T-helper 9 cell (primary cell): Measurements from ENCODE around the gene GLIS1.

Experiments used
- DNase-seq: peaks from one replicate; pipeline ENCODE4 v3.0.0-alpha.2; 2020

The GLIS1 gene

GRCh38 chr1:53502641-53503432 lies 236.1 kb downstream of the GLIS1 start:
- no peak for DNase-seq

- DNase-seq, result no peak
Measured at GRCh38 chr1:53501065-53502005, 237.6 kb downstream of the GLIS1 start.

DNA sequence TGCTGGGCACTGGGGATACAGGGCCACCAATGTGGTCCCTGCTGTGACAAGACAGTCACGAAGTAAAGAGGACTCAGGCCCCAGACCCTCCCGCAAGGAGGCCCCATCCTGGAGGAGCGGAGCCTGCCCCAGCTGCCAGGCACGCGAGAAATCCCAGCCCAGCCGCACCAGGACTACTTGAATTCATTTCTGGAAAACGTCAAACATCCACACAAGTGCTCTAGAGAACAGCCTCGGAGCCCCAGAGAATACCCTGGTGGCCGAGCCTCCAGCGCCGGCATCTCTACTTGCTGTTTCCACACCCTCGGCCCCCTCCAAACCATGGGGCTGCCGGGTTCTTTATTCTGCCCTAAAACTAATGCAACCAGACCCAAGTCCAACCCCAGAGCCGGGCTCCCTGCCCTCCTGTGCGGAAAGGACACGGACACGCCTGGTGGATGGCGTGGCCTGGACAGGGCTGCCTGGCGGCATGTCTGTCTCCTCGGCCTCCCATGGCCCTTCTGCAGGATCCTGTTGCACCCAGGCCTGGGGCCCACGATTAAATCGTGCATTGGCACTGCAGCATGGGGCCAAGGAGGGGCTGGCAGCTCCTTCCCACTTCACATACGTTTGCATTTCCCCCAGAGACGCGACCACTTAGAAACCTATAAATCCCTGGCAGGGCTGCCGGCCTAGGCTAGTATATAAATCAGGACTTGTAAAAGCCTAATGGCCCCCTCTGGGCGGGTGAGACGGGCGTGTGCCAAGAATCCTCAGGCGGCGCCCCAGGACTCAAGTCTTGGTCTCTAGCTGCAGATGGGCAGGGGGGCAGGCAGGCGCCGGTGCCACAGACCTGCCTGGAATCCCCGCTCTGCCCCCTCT lies 238.5 kb downstream of the GLIS1 start:
- no peak for DNase-seq

DNA sequence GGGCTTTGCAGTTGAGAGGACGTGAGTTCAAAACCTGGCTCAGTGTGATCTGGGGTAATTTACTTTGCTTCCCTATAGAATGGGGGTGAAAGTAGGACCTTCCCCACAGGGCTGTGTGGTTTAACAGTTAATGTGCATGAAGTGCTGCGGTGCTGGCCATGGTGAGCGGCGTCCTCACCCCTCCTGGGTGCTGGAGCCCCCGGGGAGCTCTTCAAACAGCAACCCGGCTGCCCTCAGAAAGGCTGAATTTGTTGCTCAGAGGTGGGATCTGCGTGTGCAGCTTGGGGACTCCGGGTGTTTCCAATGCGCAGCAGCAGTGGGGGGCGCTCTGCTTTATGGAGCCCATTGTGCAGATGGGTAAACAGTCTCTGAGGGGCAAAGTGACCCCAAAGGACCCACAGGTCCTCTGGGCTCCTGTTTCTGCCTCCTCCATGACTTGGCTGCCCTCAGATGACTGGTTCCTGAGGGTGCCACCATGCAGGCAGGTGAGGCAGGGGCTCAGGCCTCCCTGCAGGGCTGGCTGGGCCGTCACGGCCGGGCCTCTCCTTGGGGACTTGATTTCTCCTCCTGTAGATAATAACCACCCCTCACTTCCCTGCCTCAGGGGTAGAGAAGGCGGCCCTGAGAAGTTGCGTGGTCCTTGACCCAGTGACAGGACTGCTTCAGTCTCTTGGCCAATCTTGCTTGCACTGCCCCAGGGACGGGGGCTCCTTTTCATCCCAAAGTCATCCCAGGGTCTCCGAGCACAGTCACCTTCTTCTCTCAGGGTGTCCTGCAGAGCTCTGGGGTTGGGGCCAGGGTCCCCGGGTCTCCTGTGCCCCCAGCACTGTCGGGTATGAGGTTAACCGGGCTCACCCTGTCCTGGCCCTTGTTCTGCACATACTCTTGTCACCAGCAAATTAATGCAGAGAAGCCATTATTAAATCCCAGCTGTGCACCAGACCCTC lies 239.4 kb downstream of the GLIS1 start:
- DNase-seq, result no peak

GRCh38 chr1:53498555-53499131 lies 240.3 kb downstream of the GLIS1 start:
- DNase-seq, result no peak

DNA sequence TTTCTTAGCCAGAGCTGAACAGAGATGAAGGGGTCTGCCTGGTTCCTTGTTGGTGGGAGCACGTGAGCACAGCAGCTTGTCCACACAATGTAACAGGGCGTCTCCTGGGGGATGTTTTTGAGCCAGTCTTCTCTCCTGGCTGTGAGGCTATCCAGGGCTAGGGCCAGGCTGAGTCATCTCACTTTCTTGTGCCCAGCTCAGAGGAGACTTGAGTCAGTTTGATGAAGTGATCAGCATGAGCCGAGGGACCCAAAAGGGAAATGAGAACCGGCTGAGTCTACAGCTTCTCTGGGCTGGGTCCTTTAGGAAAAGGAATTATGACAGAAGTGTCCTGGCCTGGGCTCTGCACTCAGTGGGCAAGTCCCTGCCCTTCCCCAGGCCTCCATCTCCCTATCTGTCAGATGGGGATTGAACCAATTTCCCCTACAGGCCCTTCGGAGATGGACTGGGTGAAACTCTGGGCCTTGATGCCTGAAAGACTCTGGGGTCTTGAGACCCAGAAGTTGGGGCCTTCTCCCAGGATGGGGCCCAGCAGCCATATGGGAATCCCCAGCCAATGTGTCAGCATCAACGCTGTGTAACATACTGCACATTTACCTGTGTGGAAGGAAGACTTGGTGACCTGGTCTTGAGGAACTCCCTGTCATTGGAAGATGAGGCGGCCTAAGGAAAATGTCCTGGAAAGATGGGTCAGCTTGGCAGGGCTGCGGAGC lies 243.2 kb downstream of the GLIS1 start:
- no peak for DNase-seq

DNA sequence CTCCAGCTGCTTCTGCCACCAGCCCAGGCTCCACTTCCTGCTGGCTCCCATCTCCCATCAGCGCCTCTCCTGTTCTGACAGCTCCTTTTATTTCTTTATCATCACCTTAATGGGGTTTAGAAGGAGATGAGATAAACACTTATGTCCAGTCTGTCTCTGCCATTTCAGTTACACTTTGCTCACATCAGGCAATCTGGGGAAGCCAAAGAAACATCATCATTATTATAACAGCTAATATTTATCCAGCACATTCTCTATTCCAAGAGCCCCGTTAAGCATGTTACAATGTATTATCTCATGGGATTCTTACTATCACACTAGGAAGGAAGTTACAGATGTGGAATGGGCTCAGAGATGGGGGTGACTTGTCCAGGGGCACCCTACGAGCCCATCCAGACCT lies 248.6 kb downstream of the GLIS1 start:
- no peak for DNase-seq

GRCh38 chr1:53486395-53487026 lies 252.5 kb downstream of the GLIS1 start:
- no peak for DNase-seq

- DNase-seq, result peak; percentile 47
Measured at GRCh38 chr1:53485478-53486394, 253.2 kb downstream of the GLIS1 start.

- DNase-seq, result no peak
Measured at GRCh38 chr1:53484705-53485477, 254.1 kb downstream of the GLIS1 start.

DNA sequence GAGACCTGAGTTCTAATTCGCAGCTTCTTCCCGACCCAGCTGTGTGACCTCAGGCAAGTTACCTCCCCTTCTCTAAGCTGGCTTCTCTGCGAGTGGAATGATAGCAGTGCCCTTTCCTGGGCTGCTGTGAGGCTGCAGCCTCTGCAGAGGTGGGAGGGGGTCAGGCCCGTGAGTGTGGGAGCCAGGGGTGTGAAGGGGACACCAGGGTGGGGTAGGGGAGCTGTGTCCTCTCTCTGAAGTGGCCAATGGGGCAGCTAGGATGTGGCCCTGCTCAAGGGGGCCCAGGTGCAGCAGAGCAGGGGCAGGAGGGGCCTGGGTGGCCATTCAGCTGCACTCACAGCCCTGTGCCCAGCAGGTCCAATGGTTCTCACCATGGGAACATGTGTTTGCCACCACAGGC lies 255.3 kb downstream of the GLIS1 start:
- DNase-seq, result no peak

DNA sequence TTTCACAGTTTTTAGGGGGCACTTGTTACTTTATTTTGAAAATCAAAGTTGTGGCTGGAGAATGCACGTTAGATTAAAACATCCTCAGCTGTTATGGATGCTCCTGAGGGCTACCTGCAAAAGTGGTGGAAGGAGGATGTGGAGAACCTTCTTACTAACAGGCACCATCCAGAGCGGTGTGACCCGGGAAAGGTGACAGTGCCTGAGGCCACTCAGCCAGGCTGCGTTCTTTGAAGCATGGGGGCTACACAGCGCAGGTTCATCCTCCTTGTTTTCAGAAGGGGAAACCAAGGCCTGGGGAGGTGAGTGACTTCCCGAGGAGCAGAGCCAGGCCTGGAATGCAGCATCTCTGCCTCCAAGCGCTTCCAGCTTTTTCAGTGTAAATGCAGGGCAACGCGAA lies 255.8 kb downstream of the GLIS1 start:
- DNase-seq, result no peak

- no peak for DNase-seq
Measured at GRCh38 chr1:53482441-53483153, 256.4 kb downstream of the GLIS1 start.

DNA sequence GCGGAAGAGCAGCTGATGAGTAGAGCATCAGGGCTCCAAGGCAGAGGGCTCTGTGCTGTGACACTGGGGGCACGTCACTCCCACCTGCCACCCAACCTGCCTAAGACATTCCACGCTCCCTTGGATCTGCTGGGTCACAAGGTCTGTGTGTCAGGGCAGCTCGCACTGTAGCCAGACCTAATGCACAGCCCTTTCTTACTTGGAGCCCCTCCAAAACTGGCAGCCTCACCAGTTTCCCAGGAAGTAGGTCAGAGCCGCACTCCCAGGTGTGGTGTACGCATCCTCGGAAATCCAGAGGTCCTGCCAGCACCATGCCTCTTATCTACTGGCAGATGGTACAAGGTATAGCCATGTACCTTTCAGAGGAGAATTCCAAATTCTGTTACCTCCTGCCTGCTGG lies 257.5 kb downstream of the GLIS1 start:
- no peak for DNase-seq

DNA sequence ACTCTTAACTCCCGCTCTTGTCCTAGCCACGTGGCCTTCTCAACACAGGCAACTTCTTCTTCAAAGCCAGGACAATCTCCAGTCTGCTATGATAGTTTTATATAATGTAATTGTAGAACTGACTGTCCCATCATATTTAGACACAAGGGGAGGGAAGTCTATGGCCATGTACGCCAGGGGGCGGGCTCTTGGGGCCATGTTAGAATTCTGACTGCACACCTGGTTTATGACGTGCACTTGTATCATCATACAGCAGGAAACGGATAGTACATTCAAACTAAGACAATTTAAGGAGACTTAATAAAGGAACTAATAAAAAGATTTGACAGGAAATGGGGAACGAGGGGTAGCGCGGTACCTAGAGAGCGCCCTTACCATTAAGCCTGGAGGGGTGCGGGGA lies 258.3 kb downstream of the GLIS1 start:
- no peak for DNase-seq

GRCh38 chr1:53478502-53478818 lies 260.5 kb downstream of the GLIS1 start:
- no peak for DNase-seq

- DNase-seq, result no peak
Measured at GRCh38 chr1:53477651-53478501, 261.1 kb downstream of the GLIS1 start.
